GM19025 (cell line): ENCODE results near the gene CRYGA.
"Not testable (repeated sequence)": the region's sequence is repeated elsewhere in the genome, so short reads cannot be mapped to it uniquely, and the experiment has no call there.

Experiments used
- ATAC-seq: cut with Tn5 transposase; IDR thresholded peaks from one replicate; pipeline ENCODE4 v1.9.1; 2021; ENCODE audit warnings: mild to moderate bottlenecking, low read depth, moderate library complexity; ENCODE audit not compliant: unreplicated experiment

The CRYGA gene

GRCh38 chr2:208129744-208130711 is 33.4 kb downstream of the CRYGA start, which contains the start of gene CRYGC:
CRYGC (minus strand) TSS chr2:208129828; CDS start chr2:208129792, 36 bp downstream.
- ATAC-seq = no peak

DNA sequence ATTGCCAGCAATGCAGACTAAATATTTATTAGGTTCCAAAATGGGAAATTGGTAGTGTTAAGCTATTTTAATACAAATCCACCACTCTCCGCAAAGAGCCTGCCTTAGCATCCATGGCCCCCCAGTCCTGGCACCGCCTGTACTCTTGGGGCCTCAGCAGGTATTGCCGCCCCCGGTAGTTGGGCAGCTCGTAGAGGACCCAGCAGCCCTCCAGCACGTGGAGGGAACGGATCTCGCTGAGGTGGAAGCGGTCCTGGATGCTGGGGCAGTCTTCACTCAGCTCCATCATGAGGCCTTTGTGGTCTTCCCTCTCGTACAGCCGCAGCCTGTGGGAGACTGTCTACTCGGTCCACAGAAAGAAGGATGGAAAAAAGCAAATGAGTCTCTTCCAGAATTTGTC is 35.3 kb downstream of the CRYGA start:
- ATAC-seq = no peak

DNA sequence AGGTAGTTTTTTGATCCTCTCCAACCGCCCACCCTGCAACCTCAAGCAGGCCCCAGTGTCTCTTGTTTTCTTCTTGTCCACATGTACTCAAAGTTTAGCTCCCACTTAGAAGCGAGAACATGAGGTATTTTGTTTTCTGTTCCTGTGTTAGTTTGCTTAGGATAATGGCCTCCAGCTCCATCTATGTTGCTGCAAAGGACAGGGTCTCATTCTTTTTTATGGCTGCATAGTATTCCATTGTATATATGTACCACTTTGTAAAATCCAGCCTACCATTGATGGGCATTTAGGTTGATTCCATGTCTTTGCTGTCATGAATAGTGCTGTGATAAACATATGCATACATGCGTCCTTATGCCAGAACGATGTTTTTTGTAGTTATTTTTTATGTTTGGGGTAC is 36.3 kb downstream of the CRYGA start:
- ATAC-seq = no peak

- no peak for ATAC-seq
These were observed 38.1 kb downstream of the CRYGA start for GRCh38 chr2:208125251-208125650.

DNA sequence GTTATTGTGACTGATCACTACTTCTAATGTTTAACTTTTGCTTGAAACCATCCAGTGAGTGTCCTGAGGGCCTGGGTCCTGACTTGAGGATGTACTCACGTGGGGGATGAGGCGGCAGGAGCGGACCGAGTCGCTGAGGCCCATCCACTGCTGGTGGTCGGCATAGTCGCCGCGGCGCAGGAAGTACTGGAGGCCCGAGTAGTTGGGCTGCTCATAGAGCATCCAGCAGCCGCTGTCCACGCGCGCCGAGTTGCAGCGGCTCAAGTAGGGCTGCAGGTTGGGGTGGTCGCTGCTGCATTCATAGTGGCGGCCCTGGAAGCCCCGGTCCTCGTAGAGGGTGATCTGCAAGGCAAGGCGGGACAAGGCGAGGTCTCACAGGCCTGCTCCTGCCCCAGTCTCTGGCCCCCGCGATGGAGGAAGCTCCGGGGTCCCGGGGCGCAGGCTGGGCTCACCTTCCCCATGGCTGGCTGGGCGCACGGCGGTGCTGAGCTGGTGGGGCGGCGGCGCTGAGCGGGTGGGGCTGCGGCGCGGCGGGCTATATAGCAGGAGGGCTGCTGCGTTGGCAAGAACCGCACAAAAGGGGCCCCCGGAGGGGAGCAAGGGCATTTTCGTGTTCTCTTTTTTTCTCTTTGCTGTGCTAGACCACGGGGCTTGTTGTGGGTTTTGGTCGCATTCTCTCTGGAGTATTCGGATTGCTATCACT is 39.2 kb downstream of the CRYGA start, which contains the start of gene CRYGD:
Gene CRYGD (minus strand): TSS at position 512 of the 703 bp plus-strand sequence. CDS start 51 bp downstream, at position 461.
- not testable (repeated sequence) for ATAC-seq

DNA sequence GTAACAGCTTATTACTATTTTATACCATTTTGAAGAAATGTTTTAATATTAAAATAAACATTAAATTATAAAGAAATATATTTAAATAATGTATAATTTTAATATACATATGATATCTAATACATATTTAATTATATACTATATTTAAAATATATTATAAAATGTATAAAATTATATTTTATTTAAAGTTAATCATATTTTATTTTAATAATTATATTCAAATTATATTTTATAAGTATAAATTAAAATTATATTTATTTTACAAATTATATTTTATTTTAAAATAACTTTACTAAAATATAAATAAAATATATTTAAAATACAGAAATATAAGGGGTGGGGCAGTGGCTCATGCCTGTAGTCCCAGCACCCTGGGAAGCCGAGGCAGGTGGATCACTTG is 41.1 kb downstream of the CRYGA start:
- ATAC-seq = no peak

GRCh38 chr2:208118918-208119317 is 44.5 kb downstream of the CRYGA start:
- no peak for ATAC-seq

DNA sequence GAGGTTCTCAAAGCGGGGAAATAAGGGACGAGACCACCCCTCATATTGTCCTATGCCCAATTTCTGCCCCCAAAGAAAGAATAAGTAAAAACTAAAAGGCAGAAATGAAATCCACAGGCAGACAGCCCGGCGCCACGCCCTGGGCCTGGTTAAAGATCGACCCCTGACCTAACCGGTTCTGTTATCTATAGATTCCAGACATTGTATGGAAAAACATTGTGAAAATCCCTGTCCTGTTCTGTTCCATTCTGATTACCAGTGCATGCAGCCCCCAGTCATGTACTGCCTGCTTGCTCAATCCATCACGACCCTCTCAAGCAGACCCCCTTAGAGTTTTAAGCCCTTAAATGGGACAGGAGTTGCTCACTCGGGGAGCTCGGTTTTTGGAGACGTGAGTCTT is 46.0 kb downstream of the CRYGA start:
- ATAC-seq = not testable (repeated sequence)

- ATAC-seq = no peak
These were observed 50.4 kb downstream of the CRYGA start for GRCh38 chr2:208112969-208113368.

DNA sequence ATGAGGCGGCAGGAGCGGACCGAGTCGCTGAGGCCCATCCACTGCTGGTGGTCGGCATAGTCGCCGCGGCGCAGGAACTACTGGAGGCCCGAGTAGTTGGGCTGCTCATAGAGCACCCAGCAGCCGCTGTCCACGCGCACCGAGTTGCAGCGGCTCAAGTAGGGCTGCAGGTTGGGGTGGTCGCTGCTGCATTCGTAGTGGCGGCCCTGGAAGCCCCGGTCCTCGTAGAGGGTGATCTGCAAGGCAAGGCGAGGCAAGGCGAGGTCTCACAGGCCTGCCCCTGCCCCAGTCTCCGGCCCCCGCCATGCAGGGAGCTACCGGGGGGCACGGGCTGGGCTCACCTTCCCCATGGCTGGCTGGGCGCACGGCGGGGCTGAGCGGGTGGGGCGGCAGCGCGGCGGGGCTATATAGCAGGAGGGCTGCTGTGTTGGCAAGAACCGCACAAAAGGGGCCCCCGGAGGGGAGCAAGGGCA is 51.1 kb downstream of the CRYGA start:
- ATAC-seq = not testable (repeated sequence)
